HepG2 (cell line): Measurements from ENCODE around the gene CACNB4. TPM values are rescaled to one million over a fixed set of nuclear protein-coding genes. Genes with fewer than 3 reads are reported as not detected.

Experiments
- ARID2 ChIP-seq: sonication (generic); formaldehyde crosslinking; IDR thresholded peaks from 2 replicates; pipeline ENCODE4 v1.8.1; 2022; ENCODE audit warnings: mild to moderate bottlenecking, missing genetic modification reagents, borderline replicate concordance
- HDAC6 ChIP-seq: fragments of 200-600 bp; sonication (generic); IDR thresholded peaks from 2 replicates; pipeline ENCODE4 v1.7.0; 2017; ENCODE audit warnings: mild to moderate bottlenecking, antibody characterized with exemption, low read length, low read depth
- MATR3 ChIP-seq: sonication (generic); formaldehyde crosslinking; IDR thresholded peaks from 2 replicates; pipeline ENCODE4 v1.4.0; 2020; ENCODE audit warnings: missing genetic modification reagents
- NKX3-1 ChIP-seq: sonication (generic); formaldehyde crosslinking; IDR thresholded peaks from 2 replicates; pipeline ENCODE4 v1.5.0; 2020; ENCODE audit warnings: missing genetic modification reagents
- ZNF20 ChIP-seq: sonication (generic); formaldehyde crosslinking; IDR thresholded peaks from 2 replicates; pipeline ENCODE4 v1.4.0; 2020; ENCODE audit warnings: mild to moderate bottlenecking, moderate library complexity, missing genetic modification reagents
- ZNF263 ChIP-seq: sonication (generic); formaldehyde crosslinking; IDR thresholded peaks from 2 replicates; pipeline ENCODE4 v1.4.0; 2020; ENCODE audit warnings: missing genetic modification reagents
- ZNF883 ChIP-seq: sonication (generic); formaldehyde crosslinking; IDR thresholded peaks from 2 replicates; pipeline ENCODE4 v1.5.1; 2020; ENCODE audit warnings: mild to moderate bottlenecking, missing genetic modification reagents; ENCODE audit errors: not compliant biosample characterization
- ZSCAN29 ChIP-seq: sonication (generic); formaldehyde crosslinking; conservative IDR thresholded peaks from 2 replicates; pipeline ENCODE4 v1.4.0; 2020; ENCODE audit warnings: mild to moderate bottlenecking, missing genetic modification reagents
- polyA plus RNA-seq, 8 experiments: library from polyadenylated mRNA; depleted of rRNA in 3 of 8; stranded (reverse) in 7 of 8; unstranded in 1 of 8; fragments of >200 nt; fragmentation: Illumina TruSeq in 4 of 8; extraction: Trizol in 4 of 8; gene quantifications; 2 replicates each; pipeline versions ENCODE4 v1.2.1 to v1.2.3, GENCODE V29; 2011 to 2016; ENCODE audit warnings: low read depth in 4 of 8, missing spikeins in 1 of 8, mixed read lengths in 1 of 8; ENCODE audit not compliant: insufficient read depth in 1 of 8
- total RNA-seq, 5 experiments: library from RNA; depleted of rRNA; stranded (reverse); fragments of >200 nt; fragmentation: Illumina TruSeq; extraction: Trizol; gene quantifications; 2 replicates each; pipeline ENCODE4 v1.2.3, GENCODE V29; 2016; ENCODE audit warnings: low read depth in 1 of 5
- TF ChIP-seq, protein P1 (sequence below): sonication (generic); formaldehyde crosslinking; IDR thresholded peaks from 2 replicates; pipeline ENCODE4 v1.4.0; 2020; ENCODE audit warnings: missing genetic modification reagents
- TF ChIP-seq, protein P2 (sequence below): sonication (generic); formaldehyde crosslinking; IDR thresholded peaks from 2 replicates; pipeline ENCODE4 v1.8.0; 2022; ENCODE audit warnings: mild to moderate bottlenecking, missing genetic modification reagents; ENCODE audit not compliant: insufficient replicate concordance
- TF ChIP-seq, protein P3 (sequence below): IDR thresholded peaks from 2 replicates; pipeline ENCODE4 v1.6.1; 2016; ENCODE audit warnings: missing biosample characterization, missing genetic modification reagents, low read depth
- TF ChIP-seq, protein P4 (sequence below): sonication (generic); formaldehyde crosslinking; IDR thresholded peaks from 2 replicates; pipeline ENCODE4 v1.9.0; 2021; ENCODE audit warnings: missing genetic modification reagents, mild to moderate bottlenecking, borderline replicate concordance
- TF ChIP-seq, protein P5 (sequence below): sonication (generic); formaldehyde crosslinking; IDR thresholded peaks from 2 replicates; pipeline ENCODE4 v1.5.0; 2020; ENCODE audit warnings: missing genetic modification reagents
- TF ChIP-seq, protein P6 (sequence below): sonication (generic); formaldehyde crosslinking; IDR thresholded peaks from 2 replicates; pipeline ENCODE4 v1.4.0; 2020; ENCODE audit warnings: missing genetic modification reagents
- TF ChIP-seq, protein P7 (sequence below): sonication (generic); formaldehyde crosslinking; conservative IDR thresholded peaks from 2 replicates; pipeline ENCODE4 v1.4.0; 2020; ENCODE audit warnings: missing genetic modification reagents

The CACNB4 gene
- total and polyA plus RNA-seq, 2 of the 13 experiments (the other 11 are each of a cell fraction or from before 2014, with no cell fraction given) = 5.1 to 14.3 TPM

DNA sequence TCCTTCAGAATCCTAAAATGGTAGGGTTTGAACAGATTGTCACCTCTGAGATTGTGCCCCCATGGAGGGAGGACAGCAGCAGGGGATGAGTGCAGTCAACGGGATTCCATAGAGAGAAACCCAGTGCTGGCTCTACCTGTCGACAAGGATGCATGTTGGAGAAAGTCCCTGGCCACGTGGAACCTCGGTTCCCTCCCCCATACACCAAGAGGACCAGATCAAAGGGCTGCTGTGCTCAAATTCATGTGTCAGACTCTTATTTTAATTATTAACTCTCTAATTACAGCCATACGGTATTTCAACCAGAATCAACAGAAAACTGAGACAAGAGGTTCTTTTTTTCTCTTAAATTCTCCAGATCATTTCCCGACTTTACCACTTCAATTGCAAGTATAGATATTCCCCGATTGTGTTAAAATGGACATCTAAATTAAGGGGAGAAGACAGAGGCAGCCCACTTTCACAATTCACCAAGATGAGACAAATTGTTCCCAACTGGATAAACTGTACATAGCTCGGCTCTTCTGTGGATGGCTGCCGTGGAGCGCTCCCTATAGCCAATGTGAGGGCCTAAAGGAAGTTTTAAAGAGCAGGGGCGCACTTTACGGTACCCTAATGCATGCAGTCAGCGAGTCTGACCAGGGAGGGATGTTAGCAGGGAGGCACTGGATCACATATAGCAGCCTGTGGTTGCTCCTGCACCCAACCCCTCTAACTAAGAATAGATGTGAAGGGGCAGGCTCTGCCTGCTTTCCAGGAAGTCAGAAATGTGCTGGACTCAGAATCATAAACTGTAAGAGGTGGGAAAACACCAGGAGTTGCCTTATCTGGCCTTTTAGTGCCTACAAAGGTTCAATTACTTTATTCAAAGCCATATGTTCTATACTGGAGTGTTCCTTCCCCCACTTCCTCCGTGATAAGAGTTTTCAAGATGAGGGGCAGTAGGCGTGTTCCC, 123.1 kb downstream of the CACNB4 start (continued):
- no peak for TF ChIP-seq ZNF20 (CRISPR knock-in tag)
- TF ChIP-seq, protein P1, sequence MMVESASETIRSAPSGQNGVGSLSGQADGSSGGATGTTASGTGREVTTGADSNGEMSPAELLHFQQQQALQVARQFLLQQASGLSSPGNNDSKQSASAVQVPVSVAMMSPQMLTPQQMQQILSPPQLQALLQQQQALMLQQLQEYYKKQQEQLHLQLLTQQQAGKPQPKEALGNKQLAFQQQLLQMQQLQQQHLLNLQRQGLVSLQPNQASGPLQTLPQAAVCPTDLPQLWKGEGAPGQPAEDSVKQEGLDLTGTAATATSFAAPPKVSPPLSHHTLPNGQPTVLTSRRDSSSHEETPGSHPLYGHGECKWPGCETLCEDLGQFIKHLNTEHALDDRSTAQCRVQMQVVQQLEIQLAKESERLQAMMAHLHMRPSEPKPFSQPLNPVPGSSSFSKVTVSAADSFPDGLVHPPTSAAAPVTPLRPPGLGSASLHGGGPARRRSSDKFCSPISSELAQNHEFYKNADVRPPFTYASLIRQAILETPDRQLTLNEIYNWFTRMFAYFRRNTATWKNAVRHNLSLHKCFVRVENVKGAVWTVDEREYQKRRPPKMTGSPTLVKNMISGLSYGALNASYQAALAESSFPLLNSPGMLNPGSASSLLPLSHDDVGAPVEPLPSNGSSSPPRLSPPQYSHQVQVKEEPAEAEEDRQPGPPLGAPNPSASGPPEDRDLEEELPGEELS (CRISPR knock-in tag) = no peak; the same call in 1 of the 2 replicates
- TF ChIP-seq, protein P2, sequence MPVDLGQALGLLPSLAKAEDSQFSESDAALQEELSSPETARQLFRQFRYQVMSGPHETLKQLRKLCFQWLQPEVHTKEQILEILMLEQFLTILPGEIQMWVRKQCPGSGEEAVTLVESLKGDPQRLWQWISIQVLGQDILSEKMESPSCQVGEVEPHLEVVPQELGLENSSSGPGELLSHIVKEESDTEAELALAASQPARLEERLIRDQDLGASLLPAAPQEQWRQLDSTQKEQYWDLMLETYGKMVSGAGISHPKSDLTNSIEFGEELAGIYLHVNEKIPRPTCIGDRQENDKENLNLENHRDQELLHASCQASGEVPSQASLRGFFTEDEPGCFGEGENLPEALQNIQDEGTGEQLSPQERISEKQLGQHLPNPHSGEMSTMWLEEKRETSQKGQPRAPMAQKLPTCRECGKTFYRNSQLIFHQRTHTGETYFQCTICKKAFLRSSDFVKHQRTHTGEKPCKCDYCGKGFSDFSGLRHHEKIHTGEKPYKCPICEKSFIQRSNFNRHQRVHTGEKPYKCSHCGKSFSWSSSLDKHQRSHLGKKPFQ (CRISPR knock-in tag) = no peak
- TF ChIP-seq, protein P3, sequence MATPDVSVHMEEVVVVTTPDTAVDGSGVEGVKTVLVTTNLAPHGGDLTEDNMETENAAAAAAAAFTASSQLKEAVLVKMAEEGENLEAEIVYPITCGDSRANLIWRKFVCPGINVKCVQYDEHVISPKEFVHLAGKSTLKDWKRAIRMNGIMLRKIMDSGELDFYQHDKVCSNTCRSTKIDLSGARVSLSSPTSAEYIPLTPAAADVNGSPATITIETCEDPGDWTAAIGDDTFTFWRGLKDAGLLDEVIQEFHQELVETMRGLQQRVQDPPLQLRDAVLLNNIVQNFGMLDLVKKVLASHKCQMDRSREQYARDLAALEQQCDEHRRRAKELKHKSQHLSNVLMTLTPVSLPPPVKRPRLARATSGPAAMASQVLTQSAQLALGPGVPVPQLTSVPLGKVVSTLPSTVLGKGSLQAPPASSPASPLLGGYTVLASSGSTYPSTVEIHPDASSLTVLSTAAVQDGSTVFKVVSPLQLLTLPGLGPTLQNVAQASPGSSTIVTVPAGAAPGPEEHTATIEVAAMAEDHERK (CRISPR knock-in tag) = no peak
- TF ChIP-seq, protein P4, sequence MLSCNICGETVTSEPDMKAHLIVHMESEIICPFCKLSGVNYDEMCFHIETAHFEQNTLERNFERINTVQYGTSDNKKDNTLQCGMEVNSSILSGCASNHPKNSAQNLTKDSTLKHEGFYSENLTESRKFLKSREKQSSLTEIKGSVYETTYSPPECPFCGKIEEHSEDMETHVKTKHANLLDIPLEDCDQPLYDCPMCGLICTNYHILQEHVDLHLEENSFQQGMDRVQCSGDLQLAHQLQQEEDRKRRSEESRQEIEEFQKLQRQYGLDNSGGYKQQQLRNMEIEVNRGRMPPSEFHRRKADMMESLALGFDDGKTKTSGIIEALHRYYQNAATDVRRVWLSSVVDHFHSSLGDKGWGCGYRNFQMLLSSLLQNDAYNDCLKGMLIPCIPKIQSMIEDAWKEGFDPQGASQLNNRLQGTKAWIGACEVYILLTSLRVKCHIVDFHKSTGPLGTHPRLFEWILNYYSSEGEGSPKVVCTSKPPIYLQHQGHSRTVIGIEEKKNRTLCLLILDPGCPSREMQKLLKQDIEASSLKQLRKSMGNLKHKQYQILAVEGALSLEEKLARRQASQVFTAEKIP = no peak
- no peak for TF ChIP-seq ZSCAN29 (CRISPR knock-in tag)
- TF ChIP-seq NKX3-1 = no peak
- TF ChIP-seq, protein P5, sequence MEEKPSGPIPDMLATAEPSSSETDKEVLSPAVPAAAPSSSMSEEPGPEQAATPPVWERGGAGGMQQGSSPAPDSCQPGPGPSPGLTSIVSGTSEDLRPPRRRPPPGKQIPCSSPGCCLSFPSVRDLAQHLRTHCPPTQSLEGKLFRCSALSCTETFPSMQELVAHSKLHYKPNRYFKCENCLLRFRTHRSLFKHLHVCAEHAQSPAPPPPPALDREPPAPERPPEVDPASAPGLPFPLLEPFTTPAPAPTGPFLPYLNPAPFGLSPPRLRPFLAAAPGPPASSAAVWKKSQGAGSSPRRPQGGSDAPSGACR (CRISPR knock-in tag) = no peak
- no peak for TF ChIP-seq ARID2 (CRISPR knock-in tag)
- TF ChIP-seq, protein P6, sequence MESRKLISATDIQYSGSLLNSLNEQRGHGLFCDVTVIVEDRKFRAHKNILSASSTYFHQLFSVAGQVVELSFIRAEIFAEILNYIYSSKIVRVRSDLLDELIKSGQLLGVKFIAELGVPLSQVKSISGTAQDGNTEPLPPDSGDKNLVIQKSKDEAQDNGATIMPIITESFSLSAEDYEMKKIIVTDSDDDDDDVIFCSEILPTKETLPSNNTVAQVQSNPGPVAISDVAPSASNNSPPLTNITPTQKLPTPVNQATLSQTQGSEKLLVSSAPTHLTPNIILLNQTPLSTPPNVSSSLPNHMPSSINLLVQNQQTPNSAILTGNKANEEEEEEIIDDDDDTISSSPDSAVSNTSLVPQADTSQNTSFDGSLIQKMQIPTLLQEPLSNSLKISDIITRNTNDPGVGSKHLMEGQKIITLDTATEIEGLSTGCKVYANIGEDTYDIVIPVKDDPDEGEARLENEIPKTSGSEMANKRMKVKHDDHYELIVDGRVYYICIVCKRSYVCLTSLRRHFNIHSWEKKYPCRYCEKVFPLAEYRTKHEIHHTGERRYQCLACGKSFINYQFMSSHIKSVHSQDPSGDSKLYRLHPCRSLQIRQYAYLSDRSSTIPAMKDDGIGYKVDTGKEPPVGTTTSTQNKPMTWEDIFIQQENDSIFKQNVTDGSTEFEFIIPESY (CRISPR knock-in tag) = no peak
- no peak for TF ChIP-seq ZNF883 (CRISPR knock-in tag)
- no peak for TF ChIP-seq MATR3
- TF ChIP-seq, protein P7, sequence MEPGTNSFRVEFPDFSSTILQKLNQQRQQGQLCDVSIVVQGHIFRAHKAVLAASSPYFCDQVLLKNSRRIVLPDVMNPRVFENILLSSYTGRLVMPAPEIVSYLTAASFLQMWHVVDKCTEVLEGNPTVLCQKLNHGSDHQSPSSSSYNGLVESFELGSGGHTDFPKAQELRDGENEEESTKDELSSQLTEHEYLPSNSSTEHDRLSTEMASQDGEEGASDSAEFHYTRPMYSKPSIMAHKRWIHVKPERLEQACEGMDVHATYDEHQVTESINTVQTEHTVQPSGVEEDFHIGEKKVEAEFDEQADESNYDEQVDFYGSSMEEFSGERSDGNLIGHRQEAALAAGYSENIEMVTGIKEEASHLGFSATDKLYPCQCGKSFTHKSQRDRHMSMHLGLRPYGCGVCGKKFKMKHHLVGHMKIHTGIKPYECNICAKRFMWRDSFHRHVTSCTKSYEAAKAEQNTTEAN (CRISPR knock-in tag) = no peak
- peak; percentile 87 for TF ChIP-seq ZNF263 (CRISPR knock-in tag)
- no peak for TF ChIP-seq HDAC6
